ENCODE data around the gene TOP1.
A peak's percentile ranks its signal among the peaks of the same experiment; 100 is the strongest.

Gene TOP1

DNA sequence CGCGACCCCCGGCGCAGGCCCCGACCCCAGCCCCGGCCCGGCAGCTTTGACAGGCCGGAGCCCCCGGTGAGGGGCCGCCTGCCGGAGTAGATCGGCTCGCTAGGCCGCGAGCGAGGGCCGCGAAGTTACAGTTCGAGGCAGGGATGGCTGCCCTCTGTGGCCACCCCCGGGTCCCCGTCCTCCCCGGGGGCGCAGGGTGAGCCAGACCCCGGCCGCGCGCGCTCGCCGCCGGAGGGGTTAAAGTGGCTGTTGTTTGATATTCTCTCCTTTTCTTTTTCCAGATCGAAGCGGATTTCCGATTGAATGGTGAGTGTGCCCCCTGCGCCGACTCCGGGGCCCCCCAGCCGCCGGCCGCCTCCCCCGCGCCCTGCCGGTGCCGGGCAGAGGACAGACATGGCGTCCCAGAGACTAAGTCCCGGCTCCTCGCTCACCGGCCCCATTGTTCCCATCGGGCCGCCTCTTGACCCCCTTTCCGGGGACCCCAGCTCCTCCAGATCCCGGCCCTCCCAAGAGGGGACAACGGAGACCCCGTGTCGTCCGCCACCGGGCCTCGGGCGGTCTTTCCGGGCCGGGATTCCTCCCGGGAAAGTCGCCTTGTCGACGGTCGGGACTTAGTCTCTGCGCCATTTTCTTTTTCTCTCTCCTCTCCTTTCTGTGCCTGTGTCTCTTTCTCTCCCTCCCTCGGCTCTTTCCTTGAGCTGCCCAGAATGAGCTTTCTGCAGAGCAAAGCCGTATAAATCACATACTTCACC, 704 bp downstream of the TOP1 start:
- H3K4me3 ChIP-seq (ENCODE audit: low read length) = peak overlapping the region; percentile 89
- no peak for DNase-seq (ENCODE audit: low read depth)
- TF ChIP-seq, protein P1, sequence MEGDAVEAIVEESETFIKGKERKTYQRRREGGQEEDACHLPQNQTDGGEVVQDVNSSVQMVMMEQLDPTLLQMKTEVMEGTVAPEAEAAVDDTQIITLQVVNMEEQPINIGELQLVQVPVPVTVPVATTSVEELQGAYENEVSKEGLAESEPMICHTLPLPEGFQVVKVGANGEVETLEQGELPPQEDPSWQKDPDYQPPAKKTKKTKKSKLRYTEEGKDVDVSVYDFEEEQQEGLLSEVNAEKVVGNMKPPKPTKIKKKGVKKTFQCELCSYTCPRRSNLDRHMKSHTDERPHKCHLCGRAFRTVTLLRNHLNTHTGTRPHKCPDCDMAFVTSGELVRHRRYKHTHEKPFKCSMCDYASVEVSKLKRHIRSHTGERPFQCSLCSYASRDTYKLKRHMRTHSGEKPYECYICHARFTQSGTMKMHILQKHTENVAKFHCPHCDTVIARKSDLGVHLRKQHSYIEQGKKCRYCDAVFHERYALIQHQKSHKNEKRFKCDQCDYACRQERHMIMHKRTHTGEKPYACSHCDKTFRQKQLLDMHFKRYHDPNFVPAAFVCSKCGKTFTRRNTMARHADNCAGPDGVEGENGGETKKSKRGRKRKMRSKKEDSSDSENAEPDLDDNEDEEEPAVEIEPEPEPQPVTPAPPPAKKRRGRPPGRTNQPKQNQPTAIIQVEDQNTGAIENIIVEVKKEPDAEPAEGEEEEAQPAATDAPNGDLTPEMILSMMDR (conservative IDR thresholded peaks at IDR 0.05; ENCODE audit: low read depth, low read length) = no peak

DNA sequence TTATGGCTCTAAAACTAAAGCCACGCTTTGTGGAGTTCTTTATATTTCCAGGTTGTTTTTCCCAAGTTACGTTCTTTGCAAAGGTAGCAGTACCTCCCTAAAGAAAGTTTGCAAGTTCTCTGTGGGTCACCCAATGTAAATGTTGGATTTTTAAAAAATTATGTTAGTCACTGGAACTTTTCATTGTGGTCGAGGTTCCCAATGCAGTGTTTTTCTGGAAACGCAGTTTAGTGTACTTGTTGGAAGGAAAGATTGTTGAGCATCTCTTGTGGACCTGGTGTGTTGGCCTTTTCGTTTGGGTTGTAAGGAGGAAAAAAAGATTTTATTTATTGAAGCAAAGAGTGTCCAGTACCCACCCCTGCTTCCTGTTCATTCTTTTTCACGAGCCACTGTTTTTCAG, 1.4 kb downstream of the TOP1 start:
- peak overlapping the region; percentile 89 for H3K4me3 ChIP-seq (ENCODE audit: low read length)
- TF ChIP-seq, protein P1 (conservative IDR thresholded peaks at IDR 0.05; ENCODE audit: low read depth, low read length) = no peak
- no peak for DNase-seq (ENCODE audit: low read depth)

DNA sequence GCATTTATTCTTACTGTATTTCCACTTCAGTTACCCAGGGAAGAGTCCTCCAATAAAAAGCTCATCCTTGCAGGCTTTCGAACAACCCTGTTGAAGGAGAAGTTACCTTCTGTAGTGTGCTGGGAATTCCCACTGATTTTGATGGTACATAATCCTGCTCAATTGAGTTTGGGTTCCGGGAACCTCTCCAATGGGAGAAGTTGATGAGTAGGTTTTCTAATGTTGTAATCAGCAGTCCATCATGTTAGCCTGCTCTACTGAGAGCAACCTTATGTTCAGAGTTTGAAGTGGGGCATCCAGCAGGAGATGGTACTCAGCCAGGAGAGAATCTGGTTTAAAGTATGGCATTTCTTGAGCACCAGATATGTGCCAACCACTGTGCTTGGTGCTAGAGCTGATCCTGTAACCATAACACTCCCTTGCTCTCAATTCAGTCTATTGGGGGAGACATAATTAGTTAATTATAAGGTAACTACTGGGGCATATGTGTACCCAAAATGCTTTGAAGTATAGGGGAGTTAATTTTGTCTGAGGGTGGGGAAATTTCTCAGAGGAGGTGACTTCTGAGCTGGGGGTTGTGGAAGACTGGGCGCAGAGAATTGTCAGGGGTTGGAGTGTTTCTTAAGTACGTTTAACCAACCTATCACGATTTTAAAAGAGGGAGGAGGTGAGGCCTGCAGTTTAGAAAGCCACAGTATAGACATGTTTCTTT, 2.1 kb downstream of the TOP1 start:
- H3K4me3 ChIP-seq (ENCODE audit: low read length) = peak overlapping the region; percentile 89
- no peak for DNase-seq (ENCODE audit: low read depth)
- TF ChIP-seq, protein P1 (conservative IDR thresholded peaks at IDR 0.05; ENCODE audit: low read depth, low read length) = no peak

DNA sequence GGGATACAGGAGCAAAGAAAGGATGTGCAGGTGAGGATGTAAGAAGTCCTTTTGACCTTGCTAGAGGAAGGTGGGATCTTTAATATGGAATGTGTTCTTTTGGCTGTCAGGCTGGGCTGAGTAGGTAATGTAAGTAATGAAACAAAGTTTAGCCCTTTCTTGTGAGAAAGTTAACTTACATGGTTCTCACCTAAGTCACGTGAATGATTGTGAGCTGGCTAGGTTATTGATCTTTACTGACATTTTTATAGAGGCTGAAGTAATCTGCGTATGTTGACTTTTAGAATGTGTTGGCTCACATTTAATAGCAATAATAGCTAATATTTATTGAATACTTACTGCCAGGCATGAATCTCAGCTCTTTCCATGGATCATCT, 2.6 kb downstream of the TOP1 start:
- TF ChIP-seq, protein P1 (conservative IDR thresholded peaks at IDR 0.05; ENCODE audit: low read depth, low read length) = no peak
- peak overlapping the region; percentile 89 for H3K4me3 ChIP-seq (ENCODE audit: low read length)
- DNase-seq (ENCODE audit: low read depth) = no peak

DNA sequence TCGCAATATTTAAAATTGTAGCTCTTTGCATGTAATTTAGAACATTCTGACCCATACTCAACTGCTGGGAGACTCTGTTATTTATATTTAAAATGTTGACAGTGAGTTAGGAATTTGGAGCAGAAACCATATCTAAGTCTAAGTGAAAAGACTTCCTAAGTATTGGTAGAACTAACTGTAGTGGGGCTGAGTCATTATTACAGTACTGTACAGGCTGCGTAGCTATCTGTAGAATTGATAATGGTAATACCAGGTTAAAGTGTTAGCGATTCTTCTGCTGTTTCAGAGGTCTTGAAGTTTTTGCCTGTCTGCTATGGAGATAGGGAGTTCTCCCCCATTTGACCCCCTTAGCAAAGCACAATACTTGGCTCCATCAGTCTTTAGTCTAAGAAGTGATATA, 3.6 kb downstream of the TOP1 start:
- no peak overlapping the region for H3K4me3 ChIP-seq (ENCODE audit: low read length)
- DNase-seq (ENCODE audit: low read depth) = no peak
- TF ChIP-seq, protein P1 (conservative IDR thresholded peaks at IDR 0.05; ENCODE audit: low read depth, low read length) = no peak

DNA sequence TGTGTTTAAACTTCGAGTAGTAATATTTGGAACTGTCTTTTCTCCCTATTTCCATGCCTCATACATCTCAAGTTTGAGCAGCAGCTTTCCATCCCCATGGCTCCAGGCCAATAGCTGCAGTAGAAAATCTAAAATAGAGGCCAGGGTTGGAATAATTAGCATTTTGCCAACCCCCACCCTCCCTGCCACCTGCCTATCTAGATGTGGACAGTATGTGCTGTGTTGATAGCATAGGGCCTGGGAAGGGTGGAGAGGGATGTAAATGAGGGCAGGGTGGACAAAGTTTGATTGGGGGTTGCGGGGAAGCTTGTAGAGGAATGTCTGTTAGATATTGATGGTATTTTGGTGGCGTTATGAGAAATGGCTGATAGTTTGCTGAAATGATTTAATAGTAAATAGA, 5.6 kb downstream of the TOP1 start:
- no peak overlapping the region for H3K4me3 ChIP-seq (ENCODE audit: low read length)
- DNase-seq (ENCODE audit: low read depth) = no peak
- TF ChIP-seq, protein P1 (conservative IDR thresholded peaks at IDR 0.05; ENCODE audit: low read depth, low read length) = no peak

DNA sequence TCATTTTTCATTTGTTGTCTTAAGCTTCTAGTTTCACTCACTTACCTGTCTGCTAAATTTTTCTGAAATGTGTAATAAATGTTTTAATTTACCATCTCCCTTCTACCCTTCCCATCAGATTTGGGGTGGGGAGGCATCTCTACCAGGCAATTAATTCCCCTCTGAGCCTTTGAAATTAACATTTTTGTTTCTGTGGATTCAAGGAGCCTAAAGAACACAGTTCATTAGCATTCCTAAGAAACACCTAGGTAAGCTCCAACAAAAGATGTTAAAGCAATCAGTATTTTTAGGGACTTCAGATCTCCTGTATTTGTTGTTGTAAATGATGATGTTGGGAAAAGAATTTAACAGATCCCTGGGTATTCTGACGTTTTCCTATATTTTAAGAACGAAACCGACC, 6.6 kb downstream of the TOP1 start:
- TF ChIP-seq, protein P1 (conservative IDR thresholded peaks at IDR 0.05; ENCODE audit: low read depth, low read length) = no peak
- DNase-seq (ENCODE audit: low read depth) = no peak
- H3K4me3 ChIP-seq (ENCODE audit: low read length) = no peak overlapping the region

Measured in retinal pigment epithelial cell (primary cell).